Limb (tissue), 2 donors: Measurements from ENCODE around the gene HENMT1.
A peak's percentile ranks its signal among the peaks of the same experiment; 100 is the strongest.

ENCODE experiments used
- DNase-seq, 2 donors: peaks; one replicate each; pipeline ENCODE4 v3.0.0-alpha.2; 2016; ENCODE audit errors: extremely low spot score in 2 of 2

The HENMT1 gene

DNA sequence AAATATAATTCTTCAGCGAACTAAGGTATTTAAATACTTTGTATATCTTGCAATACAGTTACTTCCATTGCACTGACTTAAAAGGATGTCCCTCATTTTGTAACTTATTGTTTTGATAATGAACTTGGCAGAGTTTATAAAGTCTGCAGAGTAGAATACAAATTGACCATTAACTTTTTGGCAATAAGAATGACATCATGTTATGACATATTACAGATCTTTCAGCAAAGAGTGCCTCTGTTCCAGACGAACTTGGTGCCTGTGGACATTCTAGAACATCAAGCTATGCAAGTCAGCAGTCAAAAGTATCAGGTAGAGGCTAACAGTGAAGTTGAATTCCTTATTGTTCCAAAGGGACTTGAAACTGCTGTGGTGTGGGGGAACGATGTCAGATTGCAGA is 32.9 kb downstream of the HENMT1 start:
- no peak for DNase-seq

DNA sequence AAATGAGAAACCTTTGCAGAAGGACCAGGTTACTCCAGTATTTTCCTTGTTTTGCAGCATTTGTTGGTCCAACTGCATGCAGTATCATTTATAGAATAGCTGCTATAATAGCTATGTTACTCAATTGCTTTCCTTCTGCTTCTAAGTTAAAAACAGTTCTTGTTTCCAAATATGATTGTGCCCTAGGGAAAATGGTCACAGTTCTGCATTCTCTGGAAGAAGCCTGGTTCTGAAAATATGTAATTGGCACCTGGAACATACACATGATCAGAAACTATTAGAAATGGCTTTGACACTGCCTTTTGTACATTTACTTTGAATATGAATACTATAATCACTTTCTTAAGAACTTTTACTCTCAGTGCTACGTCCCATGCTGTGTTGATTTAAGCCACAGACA is 33.6 kb downstream of the HENMT1 start:
- DNase-seq = no peak

DNA sequence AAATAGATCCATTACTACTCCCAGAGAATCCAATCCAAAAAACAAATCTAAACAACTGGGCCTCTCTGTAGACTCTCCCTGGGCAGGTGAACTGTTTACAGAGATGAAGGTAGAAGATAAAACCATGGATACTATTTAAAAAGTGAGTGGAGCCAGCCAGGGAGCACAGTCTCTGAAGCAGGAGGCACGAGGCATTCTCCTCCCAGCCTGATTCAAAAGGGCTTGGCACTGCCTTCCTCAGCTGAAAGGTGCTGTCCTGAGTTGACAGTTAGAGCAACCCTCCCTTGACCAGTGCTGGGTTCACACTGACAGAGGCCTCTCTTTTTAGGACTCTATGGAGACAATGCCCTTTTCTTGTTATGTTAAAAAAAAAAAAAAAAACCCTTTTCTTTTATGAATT is 36.8 kb downstream of the HENMT1 start:
- no peak for DNase-seq

DNA sequence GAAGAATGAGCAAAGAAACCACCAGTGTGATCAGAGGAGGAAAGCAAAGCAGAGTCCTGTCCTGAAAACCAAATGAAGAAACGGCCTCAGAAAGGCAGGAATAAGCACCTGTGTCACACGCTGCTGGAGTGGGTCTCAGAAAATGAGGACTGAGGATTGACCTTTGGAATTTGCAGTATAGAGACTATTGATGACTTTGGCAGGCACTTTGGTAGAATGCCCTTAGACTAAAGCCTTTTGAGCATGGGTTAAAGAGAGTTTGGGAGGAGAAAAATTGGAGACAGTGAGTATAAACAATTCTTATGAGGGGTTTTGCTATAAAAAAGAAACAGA is 43.2 kb downstream of the HENMT1 start:
- DNase-seq = no peak

DNA sequence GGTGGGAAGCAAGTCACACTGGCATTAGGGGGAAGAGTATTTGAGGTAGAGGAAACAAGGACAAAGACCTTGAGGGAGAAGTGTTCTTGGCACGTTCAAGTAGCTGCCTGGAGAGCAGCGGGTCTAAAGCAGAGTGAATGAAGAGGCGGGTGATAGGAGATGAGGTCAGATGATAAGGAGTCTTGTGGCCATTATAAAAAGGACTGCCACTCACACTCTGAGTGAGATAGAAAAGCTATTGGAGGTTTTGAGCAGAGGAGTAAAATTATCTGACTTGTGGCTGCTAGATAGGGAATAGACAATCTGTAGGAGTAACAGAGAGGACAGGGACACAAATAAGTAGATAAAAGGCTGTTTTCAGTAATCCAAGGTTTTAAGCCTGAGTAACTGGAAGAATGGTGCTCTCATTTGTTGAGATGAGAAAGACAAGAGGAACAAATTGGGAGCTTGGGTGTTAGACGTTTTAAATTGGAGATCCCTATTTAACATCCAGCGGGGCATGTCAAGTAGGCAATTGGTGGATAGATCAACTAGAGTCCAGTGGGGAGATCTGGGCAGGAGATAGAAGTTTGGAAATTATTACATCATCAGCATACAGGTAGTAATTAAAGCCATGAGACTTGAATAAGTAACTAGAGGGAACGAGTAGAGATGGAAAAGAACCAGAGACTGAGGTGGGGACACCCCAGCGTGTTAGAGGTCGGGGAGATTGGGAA is 43.7 kb downstream of the HENMT1 start:
- DNase-seq = no peak

DNA sequence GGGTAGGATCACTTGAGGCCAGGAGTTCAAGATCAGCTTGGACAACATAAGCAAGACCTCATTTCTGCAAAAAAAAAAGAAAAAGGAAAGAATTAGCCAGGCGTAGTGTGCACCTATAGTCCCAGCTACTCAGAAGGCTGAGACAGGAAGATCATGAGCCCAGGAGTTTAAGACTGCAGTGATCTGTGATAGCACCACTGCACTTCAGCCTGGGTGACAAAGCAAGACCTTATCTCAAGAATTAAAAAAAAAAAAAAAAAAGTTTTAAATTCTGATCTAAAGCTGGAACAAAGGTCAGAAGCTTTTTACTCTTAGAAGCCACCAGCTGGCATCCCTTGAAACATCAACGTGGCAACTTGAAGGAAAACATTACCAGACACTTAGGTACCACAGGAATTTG is 45.3 kb downstream of the HENMT1 start:
- no peak for DNase-seq

DNA sequence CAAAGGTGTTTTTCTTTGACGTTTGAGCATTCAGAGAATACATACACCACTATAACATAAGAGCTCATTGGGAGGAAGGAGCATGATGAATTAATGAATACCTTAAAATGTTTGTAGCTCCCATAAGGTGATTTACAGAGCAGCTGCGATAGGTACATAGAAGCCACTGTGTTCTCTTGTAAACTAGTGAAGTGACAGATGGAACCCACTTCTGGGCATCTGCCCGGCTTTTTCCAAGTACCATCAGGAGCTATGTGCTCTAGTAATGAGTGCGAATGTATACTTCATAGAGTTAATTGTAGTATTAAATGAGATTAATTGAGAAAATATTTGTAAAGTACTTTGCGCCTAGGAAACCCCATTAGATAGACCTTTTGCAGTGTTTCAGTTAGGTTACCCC is 48.4 kb downstream of the HENMT1 start:
- no peak for DNase-seq

DNA sequence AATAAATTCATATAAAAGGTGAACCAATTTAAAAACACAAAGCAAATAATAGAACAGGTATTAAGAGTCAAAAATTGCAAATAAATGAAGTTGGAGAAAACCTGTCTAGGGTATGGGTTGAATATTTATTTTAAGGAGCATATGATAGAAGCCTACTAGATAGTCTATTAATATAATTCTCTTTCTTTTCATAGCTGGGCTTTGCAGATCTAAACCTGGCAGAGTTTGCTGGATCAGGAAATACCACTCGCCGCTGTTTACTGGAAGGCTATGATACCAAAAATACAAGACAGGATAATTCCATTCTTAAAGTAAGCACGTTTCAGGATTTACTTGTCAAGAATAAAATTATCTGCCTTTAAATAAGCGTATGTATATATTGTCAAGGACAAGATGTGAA is 48.9 kb downstream of the HENMT1 start:
- no peak for DNase-seq

DNA sequence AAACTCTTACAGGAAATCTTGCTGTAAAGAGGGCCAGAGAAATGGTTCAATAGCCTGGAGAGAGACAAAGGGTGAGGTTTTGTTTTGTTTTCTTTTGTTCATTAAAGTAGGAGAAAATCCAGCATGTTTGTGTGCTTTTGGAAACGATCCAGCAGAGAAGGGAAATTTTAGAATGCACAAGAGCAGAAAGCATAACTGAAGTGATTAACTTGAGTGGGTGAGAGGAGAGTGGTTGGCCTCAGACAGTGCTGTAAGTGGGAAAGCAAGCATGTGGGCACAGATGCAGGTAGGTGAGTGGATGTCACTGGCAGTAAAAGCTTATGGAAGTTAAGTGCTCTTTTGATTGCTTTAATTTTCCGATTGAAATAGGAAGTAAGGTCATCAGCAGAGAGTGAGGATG is 50.8 kb downstream of the HENMT1 start:
- no peak for DNase-seq

DNA sequence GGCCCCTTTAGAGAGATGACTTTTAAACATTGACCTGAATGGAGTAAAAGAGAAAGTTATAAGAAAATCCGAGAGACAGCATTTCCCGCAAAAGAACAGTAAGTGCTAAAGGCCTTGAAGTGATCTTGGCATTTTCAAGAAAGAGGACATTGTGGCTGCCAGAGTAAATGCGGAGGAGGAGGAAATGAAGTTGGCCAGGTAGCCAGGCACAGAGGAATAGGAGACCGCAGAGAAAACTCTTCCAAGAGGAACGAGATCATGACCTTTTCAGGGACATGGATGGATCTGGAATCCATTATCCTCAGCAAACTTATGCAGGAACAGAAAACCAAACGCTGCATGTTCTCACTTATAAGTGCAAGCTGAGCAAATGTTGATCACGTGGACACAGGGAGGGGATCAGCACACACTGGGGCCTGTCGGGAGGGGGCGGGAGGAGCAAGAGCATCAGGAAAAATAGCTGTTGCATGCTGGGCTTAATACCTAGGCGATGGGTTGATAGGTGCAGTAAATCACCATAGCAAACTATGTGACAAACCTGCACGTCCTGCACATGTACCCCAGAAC is 51.3 kb downstream of the HENMT1 start:
- DNase-seq = peak; percentile 40 to 52

DNA sequence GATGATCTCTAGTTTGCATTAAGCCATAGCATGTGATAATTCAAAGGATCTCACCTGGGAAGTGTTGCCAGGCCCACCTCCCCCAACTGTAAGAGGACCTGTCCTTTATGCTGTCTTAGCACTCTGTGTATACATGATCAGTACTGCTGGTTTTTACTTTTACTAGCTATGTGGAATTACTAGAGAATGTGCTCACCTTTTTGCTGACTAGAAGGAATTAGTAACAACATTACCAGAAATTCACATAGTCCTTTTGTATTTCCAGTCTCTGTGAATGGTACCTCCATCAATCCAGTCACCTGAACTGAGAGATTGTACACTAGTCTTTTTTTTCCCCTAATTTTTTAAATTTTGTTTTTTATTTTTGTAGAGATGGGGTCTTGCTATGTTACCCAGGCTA is 54.4 kb downstream of the HENMT1 start:
- no peak for DNase-seq

DNA sequence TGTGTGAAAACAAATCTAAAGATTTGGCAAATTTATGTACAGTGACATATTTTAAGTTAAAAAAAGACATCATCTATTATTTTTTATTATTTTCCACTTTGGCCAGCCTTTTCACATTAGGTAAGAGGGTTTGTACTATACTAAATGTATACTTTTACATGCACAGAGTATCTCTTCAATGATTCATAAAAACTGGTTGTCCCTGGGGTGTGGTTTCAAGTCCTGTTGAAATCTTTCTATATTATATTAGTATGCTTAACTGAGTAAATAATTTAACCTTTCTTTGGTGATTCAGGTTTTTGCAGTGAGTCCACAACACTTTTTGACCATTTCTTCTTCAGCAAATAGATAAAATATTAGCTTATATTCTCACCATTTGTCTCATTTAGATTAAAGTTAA is 55.3 kb downstream of the HENMT1 start:
- no peak for DNase-seq

DNA sequence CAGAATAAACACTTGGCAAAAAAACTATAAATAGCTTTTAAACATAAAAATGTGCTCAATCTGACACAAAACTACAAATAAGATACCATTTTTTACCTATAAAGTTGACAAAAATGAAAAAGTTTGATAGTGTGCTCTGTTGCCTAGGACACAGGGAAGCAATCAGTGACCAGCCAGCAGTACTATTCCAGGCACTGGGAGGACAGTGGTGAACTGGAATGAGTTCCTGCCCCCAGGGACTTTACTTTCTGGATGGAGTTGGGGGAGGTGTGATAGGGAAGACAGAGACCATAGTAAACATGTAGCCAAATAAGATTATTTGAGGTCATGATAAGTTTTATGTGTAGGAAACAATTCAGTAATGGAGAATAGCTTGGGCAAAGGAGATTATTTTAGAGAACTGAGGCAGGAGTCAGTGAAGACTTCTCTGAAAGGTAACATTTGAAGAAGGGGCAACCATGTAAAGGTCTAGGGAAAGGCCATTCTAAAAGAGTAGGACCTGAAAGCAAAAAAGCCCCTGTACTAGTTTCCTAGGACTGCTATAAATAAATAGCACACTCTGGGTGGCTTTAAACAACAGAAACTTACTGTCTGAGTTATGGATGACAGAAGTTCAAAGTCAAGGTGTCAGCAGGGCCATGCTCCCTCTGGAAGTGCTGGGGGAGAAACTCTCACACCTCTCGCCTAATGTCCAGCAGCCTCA is 59.0 kb downstream of the HENMT1 start:
- DNase-seq = no peak

DNA sequence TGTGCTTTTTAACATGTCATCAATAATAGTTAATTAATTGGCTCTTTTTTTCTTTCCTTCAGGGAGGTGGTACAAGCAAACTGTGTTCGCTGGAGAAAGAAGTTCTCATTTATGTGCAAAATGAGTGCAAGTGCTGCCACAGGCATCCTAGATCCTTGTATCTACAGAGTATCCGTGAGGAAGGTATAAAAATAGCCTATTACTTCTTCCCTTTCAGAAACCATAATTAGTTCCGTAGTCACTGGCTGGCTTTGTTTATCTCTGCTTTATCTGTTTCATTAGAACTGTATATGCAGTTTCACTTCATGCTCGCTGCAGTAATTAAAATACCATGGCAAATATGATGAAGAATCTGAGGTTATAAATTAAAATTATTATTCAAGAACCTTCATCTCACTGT is 60.4 kb downstream of the HENMT1 start:
- DNase-seq = no peak

DNA sequence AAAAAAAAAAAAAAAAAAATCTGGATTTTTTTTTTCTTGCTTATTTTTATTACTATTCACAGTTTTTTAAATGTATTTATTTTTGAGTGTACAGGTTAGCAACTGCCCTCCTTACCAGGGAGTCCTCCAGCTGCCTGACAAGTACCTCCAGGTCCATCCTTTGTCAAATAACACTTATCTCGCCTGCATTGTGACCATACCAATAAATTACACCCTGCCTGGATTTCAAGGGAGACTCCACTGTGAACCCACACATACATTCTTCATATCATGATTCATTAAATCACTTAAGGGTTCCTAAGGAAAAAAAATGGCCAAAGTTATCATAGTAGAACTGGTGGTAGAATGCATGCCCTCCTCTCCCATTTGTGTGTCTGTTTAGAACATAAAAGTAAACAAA is 62.6 kb downstream of the HENMT1 start:
- no peak for DNase-seq
